Pons (tissue), 1 donor: ENCODE measurements around the gene SORCS2.

ENCODE experiments used
- DNase-seq: peaks from one replicate; pipeline ENCODE4 v3.0.0-alpha.2; 2016; ENCODE audit warnings: low spot score

SORCS2 gene

DNA sequence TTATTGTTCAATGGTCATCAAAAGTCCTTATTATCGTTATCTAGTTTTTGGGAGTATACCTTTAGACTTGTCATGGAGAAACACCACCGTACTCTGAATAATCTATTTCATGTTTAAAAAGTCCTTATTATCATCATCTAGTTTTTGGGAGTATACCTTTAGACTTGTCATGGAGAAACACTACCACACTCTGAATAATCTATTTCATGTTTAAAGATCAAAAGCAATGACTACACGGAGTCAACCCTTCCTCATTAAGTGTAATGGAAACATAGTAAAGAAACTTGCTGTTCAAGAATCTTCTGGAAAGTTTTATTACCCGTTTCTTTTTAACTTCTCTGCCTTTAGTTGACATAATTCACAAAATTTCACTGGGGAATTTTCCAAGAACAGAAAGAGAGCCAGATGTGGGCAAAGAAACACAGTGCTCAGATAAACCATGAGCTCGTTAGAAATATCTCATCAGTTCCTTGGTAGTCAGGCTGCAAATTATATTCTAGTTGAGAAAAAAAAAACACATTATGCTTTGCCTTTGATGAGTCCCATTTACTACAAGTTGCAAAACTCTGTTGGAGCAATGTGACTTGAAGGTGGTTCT, 588.5 kb downstream of the SORCS2 start:
- no peak for DNase-seq

DNA sequence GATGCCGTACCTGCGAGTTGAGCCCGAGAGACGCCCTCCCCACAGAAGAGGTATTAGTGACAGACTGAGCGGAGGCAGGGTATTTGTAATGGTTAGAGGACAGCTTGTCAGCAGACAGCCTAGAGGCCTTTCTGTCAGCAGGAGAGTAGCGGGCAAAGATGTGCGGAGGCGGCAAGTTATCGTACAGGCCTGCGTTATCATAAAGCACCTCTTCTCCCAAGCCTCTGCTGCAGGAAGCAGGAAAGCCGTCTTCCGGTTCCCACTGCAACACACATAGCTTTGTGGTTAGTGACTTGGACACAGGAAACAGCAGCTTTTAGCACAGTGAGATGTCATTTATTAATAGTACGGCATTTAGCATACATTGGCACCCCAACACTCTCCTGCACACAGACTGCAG, 589.0 kb downstream of the SORCS2 start:
- DNase-seq = no peak

DNA sequence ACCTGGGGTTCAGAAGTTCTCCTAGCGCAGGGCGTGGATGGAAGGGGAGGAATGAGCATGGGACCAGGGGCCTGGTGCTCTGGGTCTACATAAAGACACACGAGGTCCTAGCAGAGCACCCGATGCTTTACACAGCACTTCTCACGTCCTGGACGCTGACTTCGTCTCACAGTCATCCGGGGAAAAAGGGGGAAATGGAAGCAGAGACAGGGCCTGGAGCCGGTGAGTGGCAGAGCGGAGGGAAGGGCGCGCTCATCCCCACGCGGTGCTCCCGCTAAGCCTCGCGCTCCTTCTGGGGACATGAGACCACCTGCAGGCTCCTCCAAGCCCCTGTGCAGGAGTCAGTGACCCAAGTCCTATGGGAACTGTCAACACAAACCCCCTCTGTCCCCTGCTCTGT, 589.7 kb downstream of the SORCS2 start:
- no peak for DNase-seq

DNA sequence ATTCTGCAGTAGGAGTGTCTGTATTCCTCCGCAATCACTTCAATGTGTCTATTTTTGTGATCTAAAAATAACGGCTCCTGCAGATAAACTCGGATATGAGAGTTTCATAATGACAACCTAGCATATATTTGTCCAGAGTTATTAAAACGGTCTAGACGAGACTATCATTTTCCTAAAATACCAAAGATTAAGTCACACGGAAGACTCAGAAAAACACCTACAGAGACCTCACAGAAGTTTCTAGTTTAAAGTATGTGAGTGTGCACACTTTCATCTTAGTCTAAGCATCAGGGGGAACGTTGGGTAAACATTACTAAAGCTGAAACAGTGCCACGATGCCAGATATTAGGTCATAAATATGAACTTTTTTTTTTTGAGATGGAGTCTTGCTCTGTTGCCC, 590.4 kb downstream of the SORCS2 start:
- DNase-seq = no peak

DNA sequence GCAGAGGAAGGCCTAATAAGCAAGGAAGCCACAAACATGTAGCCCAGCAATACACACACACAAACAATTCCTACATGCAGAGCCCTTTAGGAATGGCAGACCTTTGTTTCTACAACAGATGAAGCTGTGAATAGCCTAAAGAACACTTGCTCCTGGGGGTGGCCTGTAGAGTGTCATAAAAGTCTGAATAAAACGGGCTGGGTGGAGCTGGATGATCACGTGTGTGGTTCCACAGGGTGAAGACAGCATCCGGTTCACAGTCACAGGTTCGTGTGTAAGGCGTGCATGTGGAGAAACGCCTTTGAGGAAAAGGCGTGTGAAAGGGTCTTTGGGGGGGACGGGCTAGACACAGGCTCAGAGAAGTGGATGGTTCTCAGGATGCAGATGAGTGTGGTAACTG, 591.2 kb downstream of the SORCS2 start:
- DNase-seq = no peak

DNA sequence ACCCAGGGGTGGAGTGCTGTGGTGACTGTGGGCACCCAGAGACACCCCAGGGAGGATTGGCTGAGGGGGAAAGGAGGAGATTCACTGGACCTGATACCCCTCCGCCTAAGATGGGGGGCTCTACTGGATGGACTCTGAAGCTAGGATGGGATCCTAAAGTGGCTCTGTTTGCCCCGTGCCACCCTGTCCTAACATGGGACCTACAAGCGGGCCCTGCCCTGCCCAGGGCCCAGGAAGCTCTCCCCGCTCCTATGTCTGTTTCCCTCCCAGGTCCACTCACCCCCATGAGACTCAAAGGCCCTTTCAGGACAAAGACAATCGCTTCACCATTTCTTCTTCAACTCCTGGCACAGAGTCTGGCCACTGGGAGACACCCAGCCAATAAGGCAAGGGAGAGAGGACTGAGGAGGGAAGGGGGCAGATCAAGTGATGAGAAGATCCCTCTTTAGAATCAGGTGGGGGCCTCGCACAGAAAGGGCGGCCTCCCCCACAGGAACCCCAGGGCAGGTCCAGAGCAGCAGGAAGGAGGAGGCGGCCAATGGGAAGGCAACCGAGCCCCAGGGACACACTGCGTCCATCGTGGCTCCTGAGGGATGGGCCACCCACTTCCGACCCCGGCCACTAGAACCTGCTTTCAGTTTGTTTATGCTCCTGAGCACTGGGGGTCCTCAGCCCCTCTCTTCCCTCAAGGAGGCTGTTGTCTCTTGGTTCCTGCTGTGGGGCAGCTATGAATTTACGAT, 592.0 kb downstream of the SORCS2 start:
- DNase-seq = no peak

DNA sequence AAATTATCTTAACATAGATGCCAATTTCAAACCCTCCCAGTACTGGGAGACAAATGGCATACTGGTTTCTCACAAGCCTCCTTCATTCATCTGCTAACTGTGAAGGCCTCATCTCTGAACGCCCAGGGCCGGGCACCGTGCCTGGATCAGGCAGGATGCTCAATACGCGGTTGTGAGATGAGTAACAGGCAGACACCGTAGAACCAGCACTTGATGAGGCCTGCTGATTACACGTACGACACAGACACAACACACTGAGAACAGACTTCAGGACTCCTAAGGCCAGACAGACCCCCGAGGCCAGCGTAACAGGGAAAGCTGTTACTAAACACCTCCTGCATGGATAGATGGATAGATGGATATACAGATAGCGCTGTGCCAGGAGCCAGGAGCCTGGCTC, 592.7 kb downstream of the SORCS2 start:
- no peak for DNase-seq

DNA sequence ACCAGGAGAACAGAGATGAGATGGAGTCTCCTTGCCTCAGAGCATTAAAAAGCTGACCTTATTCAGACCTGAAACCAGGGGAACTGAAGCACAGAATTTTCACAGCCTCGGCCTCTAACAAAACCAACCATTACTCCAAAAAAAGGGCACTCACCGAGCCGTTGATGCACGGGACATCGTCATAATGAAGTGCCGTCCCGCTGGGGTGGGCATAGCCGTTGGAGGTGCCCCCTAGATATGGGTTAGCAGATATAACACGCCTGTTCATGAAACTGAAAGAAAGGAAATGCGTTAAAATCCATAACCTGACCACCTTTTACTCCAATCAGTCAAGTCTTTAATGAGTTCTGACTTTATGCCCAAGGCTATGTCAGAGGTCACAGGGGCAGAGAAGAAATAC, 593.7 kb downstream of the SORCS2 start:
- no peak for DNase-seq

DNA sequence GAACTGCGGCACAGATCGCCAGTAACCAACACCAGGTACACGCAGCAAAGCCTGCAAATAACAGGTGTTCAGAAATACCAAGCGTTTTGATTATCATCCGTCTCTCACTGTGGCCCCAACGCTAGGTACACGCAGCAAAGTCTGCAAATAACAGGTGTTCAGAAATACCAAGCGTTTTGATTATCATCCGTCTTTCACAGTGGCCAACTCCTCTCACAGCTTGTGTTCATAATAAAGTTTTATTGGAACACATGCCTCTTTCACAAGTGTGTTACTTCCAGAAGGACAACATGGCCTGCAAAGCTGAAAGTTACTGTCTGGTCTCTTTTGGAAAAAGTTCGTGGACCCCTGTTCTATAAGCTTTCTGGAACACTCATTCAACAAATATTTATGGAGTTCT, 594.2 kb downstream of the SORCS2 start:
- no peak for DNase-seq

DNA sequence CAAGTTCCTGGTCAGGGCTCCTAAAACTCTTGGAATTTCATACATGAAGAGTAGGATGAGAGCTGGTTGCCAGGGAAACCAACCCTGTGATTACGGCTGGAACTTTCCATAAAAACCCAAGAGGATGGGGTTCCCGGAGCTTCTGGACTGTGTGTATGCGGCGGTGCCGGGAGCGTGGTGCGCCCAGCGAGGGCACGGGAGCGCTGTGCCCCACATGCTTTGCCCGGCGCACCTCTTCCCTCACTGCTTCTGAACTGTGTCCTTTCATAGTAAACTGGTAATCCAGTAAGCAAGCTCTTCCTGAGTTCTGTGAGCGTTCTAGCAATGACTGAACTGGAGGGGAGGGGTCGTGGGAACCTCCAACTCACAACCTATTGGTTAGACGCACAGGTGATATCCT, 594.7 kb downstream of the SORCS2 start:
- DNase-seq = no peak

DNA sequence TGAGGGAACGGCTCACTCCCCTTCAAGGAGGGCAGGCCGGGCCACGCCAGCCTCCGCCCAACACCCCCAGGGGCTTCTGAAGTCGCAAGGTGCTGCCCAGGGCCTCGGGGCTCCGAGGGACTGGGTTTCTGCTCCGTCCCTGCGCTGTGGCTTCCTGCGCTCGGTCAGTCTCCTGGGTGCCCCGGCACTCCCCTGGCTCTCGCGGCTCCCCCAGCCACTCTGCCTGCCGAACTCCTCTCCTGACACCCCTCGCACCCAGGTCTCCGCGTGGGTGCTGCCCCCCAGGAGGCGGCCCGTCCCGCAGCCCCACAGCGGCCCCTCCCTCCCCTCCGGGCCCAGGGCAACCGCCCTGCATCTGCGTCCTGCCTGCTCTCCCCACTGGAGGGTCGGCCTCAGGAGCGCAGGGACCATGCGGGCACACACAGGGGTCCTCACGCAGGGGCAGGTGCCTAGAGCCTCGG, 595.4 kb downstream of the SORCS2 start:
- no peak for DNase-seq

DNA sequence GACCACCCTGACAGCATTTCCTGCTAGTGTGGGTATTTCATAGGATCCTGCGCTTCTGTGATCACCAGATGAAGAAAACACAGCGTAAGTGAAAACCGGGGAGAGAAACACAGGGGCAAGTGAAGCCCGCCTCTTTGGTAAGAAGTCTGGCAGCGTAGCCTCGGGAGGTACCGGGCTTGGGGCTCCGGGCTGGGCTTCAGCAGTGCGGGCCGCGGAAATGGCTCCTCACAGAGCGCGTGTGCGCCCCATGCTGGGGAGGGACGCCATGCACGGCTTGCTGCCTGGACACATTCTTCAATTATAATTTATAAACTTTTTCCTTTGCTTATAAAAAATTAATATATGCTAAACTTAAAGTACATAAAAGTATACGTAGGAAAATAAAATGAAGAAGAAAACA, 595.9 kb downstream of the SORCS2 start:
- DNase-seq = no peak

DNA sequence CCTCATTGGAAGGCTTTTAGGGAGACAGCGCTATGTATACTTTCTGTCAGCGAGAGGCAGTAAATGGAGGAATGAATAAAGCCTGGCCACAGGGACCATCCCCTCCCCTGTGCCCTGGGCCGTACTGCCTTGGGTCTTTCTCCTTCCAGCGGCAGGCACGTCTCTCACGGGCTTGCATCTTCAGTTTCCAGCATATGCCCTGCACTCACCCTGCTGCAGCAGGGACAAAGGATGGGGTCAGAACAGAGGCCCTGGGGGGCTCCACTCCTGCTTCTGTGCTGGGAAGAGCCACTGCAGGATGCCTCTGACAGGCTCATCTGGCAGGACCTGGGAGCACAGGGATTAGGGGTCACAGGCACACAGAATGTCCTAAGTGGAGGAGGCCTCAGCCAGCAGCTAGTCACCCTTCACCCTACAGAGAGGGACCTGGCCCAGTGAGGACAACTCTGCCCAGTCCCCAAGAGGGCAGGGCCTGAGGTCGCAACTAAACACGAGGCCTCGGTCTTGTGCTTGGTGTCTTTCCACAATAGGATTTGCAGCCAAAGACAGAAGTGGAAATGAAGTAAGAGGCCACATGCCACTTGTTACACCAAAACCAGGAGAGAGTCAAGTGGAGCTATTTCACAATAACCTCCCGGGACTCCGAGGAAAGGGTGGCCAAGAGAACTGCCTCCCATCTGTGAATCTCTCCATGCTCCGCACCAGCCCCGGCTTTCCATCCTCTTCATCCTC, 596.5 kb downstream of the SORCS2 start:
- no peak for DNase-seq

DNA sequence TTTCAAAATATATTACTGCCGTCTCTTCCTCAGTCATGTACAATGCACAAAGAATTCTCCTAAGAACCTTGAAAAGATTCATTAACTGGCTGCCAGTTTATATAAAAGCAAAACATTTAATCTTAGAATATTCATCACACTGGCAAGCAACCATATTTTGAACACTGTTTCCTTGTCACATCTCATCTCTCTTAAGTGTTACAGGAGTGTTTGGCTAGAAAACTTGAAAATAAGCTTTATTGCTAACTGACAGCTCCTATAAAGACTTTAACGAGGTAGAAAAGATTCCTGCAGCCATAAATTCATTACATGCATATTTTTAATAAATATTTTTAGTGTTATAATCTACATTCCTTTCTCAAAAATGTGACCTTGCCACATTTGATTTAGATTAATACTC, 597.7 kb downstream of the SORCS2 start:
- no peak for DNase-seq

DNA sequence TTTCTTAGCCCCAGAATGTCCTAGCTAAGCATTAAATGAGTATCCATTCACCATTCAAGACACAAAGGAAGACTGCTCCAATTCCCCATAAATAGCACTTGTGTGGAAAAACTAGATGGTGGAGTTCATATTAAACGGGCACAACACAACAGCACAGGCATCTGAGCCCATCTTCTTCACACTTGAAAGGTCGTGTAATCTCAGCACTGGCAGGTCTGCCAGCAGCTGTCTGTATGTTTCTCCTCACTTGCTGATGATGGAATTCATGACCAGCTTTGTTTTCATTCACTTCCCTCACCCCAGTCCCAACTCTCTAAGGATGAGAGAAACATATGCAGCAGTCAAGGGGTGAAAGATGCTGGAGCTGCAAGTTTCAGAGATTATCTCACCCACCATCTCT, 598.7 kb downstream of the SORCS2 start:
- no peak for DNase-seq
